ENCODE results near the gene NDFIP1.
A peak's percentile ranks its signal among the peaks of the same experiment; 100 is the strongest.

NDFIP1 gene

DNA sequence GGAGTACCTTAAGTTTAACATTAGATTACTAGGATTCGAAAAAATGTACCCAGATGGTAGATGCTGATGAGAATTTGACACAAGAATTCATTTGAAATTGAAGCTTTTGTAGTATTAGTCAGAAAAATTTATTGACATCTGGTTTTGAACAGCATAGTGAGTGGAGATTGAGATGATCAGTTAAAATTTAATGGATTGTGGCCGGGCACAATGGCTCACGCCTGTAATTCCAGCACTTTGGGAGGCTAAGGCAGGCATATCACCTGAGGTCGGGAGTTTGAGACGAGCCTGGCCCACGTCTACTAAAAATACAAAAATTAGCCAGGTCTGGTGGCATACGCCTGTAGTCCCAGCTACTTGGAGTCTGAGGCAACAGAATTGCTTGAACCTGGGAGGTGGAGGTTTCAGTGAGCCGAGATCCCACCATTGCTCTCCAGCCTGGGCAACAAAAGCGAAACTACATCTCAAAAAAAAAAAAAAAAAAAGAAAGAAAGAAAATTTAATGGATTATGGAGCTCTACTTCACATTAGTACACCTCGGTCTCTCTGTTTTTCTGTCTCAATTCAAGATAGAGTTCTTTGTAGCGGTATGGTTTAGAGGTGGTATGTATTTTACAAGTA is 21.0 kb downstream of the NDFIP1 start:
- DNase-seq (ENCODE audit: extremely low read depth, low read depth), result no peak
- TF ChIP-seq, protein P1, sequence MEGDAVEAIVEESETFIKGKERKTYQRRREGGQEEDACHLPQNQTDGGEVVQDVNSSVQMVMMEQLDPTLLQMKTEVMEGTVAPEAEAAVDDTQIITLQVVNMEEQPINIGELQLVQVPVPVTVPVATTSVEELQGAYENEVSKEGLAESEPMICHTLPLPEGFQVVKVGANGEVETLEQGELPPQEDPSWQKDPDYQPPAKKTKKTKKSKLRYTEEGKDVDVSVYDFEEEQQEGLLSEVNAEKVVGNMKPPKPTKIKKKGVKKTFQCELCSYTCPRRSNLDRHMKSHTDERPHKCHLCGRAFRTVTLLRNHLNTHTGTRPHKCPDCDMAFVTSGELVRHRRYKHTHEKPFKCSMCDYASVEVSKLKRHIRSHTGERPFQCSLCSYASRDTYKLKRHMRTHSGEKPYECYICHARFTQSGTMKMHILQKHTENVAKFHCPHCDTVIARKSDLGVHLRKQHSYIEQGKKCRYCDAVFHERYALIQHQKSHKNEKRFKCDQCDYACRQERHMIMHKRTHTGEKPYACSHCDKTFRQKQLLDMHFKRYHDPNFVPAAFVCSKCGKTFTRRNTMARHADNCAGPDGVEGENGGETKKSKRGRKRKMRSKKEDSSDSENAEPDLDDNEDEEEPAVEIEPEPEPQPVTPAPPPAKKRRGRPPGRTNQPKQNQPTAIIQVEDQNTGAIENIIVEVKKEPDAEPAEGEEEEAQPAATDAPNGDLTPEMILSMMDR (IDR thresholded peaks at IDR 0.05; ENCODE audit: low read depth, low read length), result no peak

DNA sequence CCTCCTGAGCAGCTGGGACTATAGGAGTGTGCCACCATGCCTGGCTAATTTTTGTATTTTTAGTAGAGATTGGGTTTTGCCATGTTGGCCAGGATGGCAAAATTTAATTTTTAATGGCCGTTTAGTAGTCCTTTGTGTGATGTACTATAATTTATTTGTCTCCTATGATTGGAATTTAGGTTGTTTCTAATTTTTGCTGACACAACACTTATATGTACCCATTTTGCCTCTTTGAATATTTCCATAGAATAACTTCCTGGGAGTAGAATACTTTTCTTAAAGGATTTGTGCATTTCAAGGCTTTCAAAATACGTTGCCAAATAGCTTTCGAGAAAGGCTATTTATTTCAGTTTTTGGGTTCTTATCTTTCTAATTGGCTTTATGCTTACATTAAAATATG is 22.8 kb downstream of the NDFIP1 start:
- no peak for DNase-seq (ENCODE audit: extremely low read depth, low read depth)

DNA sequence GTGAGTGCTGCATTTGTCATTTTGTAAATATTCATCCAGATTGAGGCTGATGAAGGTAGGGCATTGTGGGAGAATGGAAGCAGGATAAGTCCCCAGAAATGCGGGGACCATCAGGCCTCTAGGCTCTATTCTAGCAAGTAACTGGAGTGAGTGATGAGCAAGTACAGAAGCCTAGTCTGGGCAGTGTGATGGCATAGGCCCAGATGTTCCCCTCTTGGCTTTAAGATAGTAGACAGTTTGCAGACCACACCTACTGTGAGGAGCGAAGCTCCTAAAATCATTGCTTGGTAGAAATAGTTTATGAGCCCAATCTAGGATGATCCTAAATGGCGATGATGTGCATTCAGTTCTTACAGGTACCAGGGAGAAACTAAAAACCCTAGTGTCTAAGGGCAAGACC is 24.3 kb downstream of the NDFIP1 start:
- TF ChIP-seq, protein P1 (IDR thresholded peaks at IDR 0.05; ENCODE audit: low read depth, low read length), result no peak
- DNase-seq (ENCODE audit: extremely low read depth, low read depth), result no peak

More for the DNA sequence above, 22.8 kb downstream of the NDFIP1 start:
- TF ChIP-seq, protein P1 (IDR thresholded peaks at IDR 0.05; ENCODE audit: low read depth, low read length), result no peak

DNA sequence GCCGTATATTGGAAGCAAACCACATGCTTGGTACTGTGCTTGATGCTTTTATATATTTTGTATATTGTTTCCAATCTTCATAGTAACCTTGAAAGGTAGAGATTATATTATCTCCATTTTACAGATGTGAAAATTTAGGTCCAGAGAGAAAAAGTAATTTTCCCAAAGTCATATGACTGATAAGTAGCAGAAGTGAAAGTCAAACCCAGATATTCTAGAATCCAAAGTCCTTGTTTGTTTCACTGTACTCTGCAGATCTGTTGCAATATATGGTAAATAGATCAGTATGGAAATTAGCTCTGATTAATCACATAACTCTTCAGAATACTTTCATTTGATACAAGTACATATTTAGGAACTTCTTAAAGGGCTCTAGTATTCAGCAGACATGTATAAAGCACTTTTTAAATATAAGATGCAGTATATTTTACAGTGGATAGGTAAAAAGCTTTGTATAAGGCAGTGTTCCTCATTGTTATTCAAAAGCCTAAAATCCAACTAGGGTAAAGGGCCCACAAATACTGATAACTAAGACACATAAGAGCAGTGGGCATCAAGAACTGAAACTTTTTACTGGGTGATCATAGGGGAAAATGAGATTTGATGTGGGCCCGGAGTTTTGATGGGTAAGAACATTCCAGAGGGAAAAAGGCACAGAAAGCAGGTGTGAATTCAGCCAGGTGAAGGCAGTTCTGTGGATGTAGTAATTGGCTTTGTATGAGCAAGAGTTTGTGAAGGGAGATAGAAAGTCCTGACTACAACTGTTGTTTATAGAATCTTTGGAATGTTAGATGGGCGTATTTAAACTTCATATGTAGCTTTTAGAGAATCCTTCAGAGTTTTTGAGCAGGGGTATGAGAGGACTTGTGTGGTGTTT is 25.0 kb downstream of the NDFIP1 start:
- TF ChIP-seq, protein P1 (IDR thresholded peaks at IDR 0.05; ENCODE audit: low read depth, low read length), result no peak
- DNase-seq (ENCODE audit: extremely low read depth, low read depth), result no peak

DNA sequence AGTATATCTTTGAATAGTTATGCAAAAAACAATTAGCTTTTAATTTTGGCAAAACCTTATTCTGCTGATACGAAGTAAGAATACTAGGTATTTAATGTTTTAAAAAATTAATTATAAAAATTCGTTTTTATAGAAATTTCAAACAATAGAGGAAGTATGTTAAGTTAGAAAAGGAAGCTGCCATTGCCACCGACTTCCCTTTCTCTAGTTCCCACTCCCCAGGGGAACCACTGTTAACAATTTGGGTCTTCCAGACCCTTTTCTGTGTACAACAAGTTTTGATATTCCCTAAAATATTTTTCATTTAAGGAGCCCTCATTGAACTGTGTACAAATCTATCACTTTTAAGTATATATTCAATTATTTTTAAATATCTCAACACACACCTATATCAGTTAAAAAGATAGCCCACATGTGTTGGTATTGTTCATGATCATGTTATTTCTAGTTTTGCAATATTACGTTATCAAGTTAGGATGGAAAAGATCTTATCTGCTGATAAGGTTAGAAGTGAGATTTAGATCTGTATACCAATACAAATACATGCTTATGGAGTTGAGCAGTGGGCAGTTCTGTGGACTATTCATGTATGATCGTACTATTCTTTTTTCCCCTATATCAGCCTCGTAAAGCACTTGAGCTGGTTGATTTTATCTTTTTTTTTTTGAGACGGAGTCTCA is 25.9 kb downstream of the NDFIP1 start:
- TF ChIP-seq, protein P1 (IDR thresholded peaks at IDR 0.05; ENCODE audit: low read depth, low read length), result no peak
- DNase-seq (ENCODE audit: extremely low read depth, low read depth), result no peak

DNA sequence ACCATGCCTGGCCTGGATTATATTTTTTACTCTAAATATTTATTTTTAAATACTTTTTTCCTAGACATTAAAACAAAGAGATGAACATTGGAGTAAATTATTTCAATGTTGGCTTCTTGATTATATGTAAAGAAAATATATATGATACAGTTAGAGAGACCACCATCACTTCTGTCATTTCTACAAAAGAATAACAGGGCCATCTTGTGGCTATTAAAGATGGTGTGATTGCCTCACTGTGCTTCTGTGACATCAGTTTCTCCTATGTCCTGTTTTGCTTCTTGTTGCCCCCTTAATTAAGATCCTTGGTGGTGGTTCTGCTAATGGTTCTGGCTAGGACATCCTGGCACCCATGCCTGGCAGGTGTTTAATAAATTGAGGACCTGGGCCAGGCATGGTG is 32.9 kb downstream of the NDFIP1 start:
- DNase-seq (ENCODE audit: extremely low read depth, low read depth), result no peak
- TF ChIP-seq, protein P1 (IDR thresholded peaks at IDR 0.05; ENCODE audit: low read depth, low read length), result no peak

GRCh38 chr5:142143878-142144277 is 35.3 kb downstream of the NDFIP1 start:
- TF ChIP-seq, protein P1 (IDR thresholded peaks at IDR 0.05; ENCODE audit: low read depth, low read length), result peak; percentile 39
- no peak for DNase-seq (ENCODE audit: extremely low read depth, low read depth)

Data from AG09319 (cell line).